ENCODE measurements around the gene CCSAP. TPM values are rescaled to one million over a fixed set of nuclear protein-coding genes. Genes with fewer than 3 reads are reported as not detected.

CCSAP gene
- total and polyA plus RNA-seq, 10 of the 15 experiments (the other 5 are each of a cell fraction or from before 2014, with no cell fraction given) = 0.75 to 3.4 (median 2.8) TPM

- TF ChIP-seq ZBTB4 (CRISPR knock-in tag; IDR thresholded peaks at IDR 0.05) (no peak), PBX3 (IDR thresholded peaks at IDR 0.05; ENCODE audit: insufficient replicate concordance, low read depth, low read length) (no peak), ZBTB40 (IDR thresholded peaks at IDR 0.05; ENCODE audit: borderline replicate concordance) (no peak), ATF3 (IDR thresholded peaks at IDR 0.05; ENCODE audit: borderline replicate concordance, extremely low read depth, low read depth, low read length) (no peak), SUZ12 (IDR thresholded peaks at IDR 0.05; ENCODE audit: unreplicated experiment) (no peak), HCFC1 (IDR thresholded peaks at IDR 0.05; ENCODE audit: low read length) (no peak), ZNF217 (IDR thresholded peaks at IDR 0.05) (no peak), POLR2A (IDR thresholded peaks at IDR 0.05; ENCODE audit: low read depth, low read length) (no peak), MEF2A (IDR thresholded peaks at IDR 0.05; ENCODE audit: insufficient read depth, low read depth, low read length) (no peak), NR2F1 (conservative IDR thresholded peaks at IDR 0.05) (no peak), NKRF (conservative IDR thresholded peaks at IDR 0.05) (no peak), RAD51 (IDR thresholded peaks at IDR 0.05) (no peak), CREB1 (IDR thresholded peaks at IDR 0.05; ENCODE audit: low read depth) (no peak)
Measured at GRCh38 chr1:229285440-229285839, 57.4 kb downstream of the CCSAP start (continued).

Data from GM12878 (cell line).